GM18498 (cell line): ENCODE results near the gene AKAP7.
"Not testable (repeated sequence)": the region's sequence is repeated elsewhere in the genome, so short reads cannot be mapped to it uniquely, and the experiment has no call there.

Source experiments
- ATAC-seq: cut with Tn5 transposase; IDR thresholded peaks from one replicate; pipeline ENCODE4 v1.9.1; 2021; ENCODE audit warnings: mild to moderate bottlenecking, moderate library complexity; ENCODE audit not compliant: unreplicated experiment

The AKAP7 gene

GRCh38 chr6:131250936-131251335, 115.7 kb downstream of the AKAP7 start:
- ATAC-seq, result no peak

GRCh38 chr6:131251590-131252199, 116.4 kb downstream of the AKAP7 start:
- ATAC-seq, result no peak

- no peak for ATAC-seq
Measured at GRCh38 chr6:131255434-131255833, 120.2 kb downstream of the AKAP7 start.

- no peak for ATAC-seq
Measured at GRCh38 chr6:131255911-131256310, 120.6 kb downstream of the AKAP7 start.

GRCh38 chr6:131257104-131257503, 121.8 kb downstream of the AKAP7 start:
- no peak for ATAC-seq

GRCh38 chr6:131258010-131258652, 122.9 kb downstream of the AKAP7 start:
- ATAC-seq, result no peak

- ATAC-seq, result no peak
Measured at GRCh38 chr6:131258816-131259476, 123.7 kb downstream of the AKAP7 start.

GRCh38 chr6:131260960-131261359, 125.7 kb downstream of the AKAP7 start:
- not testable (repeated sequence) for ATAC-seq

GRCh38 chr6:131262060-131262459, 126.8 kb downstream of the AKAP7 start:
- no peak for ATAC-seq

GRCh38 chr6:131265939-131266338, 130.7 kb downstream of the AKAP7 start:
- ATAC-seq, result no peak

- ATAC-seq, result no peak
Measured at GRCh38 chr6:131268303-131268702, 133.0 kb downstream of the AKAP7 start.

GRCh38 chr6:131269565-131270391, 134.5 kb downstream of the AKAP7 start:
- no peak for ATAC-seq

GRCh38 chr6:131270534-131270933, 135.3 kb downstream of the AKAP7 start:
- no peak for ATAC-seq

- no peak for ATAC-seq
Measured at GRCh38 chr6:131275273-131275672, 140.0 kb downstream of the AKAP7 start.

GRCh38 chr6:131277591-131277990, 142.3 kb downstream of the AKAP7 start:
- no peak for ATAC-seq

GRCh38 chr6:131281471-131282270, 146.4 kb downstream of the AKAP7 start:
- ATAC-seq, result peak; percentile 63

- no peak for ATAC-seq
Measured at GRCh38 chr6:131282365-131282764, 147.1 kb downstream of the AKAP7 start.

- no peak for ATAC-seq
Measured at GRCh38 chr6:131283466-131284175, 148.4 kb downstream of the AKAP7 start.

- ATAC-seq, result no peak
Measured at GRCh38 chr6:131285548-131285947, 150.3 kb downstream of the AKAP7 start.

- no peak for ATAC-seq
Measured at GRCh38 chr6:131286469-131287040, 151.3 kb downstream of the AKAP7 start.
